ENCODE measurements around the gene MUSTN1.

GRCh38 chr3:52857133-52857532, 22.3 kb upstream of the MUSTN1 start:
- TF ChIP-seq CTCF (IDR thresholded peaks at IDR 0.05) (no peak), ZFX (IDR thresholded peaks at IDR 0.05; ENCODE audit: borderline replicate concordance) (no peak)
